Measurements from ENCODE around the gene PIP4K2C.
"Not testable (repeated sequence)": the region's sequence is repeated elsewhere in the genome, so short reads cannot be mapped to it uniquely, and the experiment has no call there.

The PIP4K2C gene

DNA sequence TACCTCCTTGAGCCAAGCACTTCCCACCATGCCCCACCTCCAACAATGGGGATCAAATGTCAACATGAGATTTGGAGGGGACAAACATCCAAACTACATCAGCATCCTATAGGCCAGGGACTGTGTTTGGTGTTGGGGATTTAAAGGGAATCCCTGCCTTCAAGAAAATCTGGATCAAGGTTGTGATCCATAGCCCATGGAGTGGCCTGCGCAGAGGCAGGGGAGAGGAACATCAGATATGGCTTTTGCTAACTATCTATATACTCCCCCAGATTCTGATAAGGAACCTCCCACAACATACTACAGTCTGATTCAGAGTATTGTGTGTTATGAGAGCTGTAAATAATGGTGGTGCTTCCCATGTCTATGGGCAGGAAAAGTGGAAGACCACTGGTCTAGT, 36.1 kb upstream of the PIP4K2C start:
- no peak for DNase-seq (ENCODE audit: low read depth in 1 of 2, low spot score in 1 of 2)
- peaks cover 14% of the 10 kb centered on the region for H3K27me3 ChIP-seq (ENCODE audit: insufficient read depth, poor library complexity, severe bottlenecking)
- TF ChIP-seq POLR2AphosphoS5 (IDR thresholded peaks at IDR 0.05; ENCODE audit: low read depth) = no peak
- no peak for TF ChIP-seq GABPA (IDR thresholded peaks at IDR 0.05; ENCODE audit: low read depth)
- no peak overlapping the region for H3K27ac ChIP-seq (replicated peaks)
- H3K4me3 ChIP-seq (replicated peaks; ENCODE audit: insufficient read depth, low read length) = no peak overlapping the region

DNA sequence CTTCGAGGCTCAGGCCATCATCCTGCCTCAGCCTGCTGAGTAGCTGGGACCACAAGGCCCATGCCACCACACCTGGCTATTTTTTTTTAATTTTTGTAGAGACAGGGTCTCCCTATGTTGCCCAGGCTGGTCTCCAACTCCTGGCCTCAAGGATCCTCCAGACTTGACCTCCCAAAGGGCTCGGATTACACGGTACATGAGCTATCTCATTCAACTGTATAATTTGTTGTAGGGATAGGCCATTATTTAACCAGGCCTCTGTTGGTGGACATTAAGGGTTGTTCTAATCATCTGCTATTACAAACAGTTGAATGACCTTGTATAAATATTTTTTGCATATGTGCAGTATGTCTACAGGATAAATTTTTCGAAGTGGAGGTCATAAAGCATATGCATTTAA, 32.1 kb upstream of the PIP4K2C start:
- peaks cover 17% of the 10 kb centered on the region for H3K27me3 ChIP-seq (ENCODE audit: insufficient read depth, poor library complexity, severe bottlenecking)
- no peak overlapping the region for H3K4me3 ChIP-seq (replicated peaks; ENCODE audit: insufficient read depth, low read length)
- DNase-seq (ENCODE audit: low read depth in 1 of 2, low spot score in 1 of 2) = no peak
- TF ChIP-seq, protein P1, sequence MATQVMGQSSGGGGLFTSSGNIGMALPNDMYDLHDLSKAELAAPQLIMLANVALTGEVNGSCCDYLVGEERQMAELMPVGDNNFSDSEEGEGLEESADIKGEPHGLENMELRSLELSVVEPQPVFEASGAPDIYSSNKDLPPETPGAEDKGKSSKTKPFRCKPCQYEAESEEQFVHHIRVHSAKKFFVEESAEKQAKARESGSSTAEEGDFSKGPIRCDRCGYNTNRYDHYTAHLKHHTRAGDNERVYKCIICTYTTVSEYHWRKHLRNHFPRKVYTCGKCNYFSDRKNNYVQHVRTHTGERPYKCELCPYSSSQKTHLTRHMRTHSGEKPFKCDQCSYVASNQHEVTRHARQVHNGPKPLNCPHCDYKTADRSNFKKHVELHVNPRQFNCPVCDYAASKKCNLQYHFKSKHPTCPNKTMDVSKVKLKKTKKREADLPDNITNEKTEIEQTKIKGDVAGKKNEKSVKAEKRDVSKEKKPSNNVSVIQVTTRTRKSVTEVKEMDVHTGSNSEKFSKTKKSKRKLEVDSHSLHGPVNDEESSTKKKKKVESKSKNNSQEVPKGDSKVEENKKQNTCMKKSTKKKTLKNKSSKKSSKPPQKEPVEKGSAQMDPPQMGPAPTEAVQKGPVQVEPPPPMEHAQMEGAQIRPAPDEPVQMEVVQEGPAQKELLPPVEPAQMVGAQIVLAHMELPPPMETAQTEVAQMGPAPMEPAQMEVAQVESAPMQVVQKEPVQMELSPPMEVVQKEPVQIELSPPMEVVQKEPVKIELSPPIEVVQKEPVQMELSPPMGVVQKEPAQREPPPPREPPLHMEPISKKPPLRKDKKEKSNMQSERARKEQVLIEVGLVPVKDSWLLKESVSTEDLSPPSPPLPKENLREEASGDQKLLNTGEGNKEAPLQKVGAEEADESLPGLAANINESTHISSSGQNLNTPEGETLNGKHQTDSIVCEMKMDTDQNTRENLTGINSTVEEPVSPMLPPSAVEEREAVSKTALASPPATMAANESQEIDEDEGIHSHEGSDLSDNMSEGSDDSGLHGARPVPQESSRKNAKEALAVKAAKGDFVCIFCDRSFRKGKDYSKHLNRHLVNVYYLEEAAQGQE (IDR thresholded peaks at IDR 0.05; ENCODE audit: insufficient replicate concordance, low read depth) = no peak
- TF ChIP-seq POLR2AphosphoS5 (IDR thresholded peaks at IDR 0.05; ENCODE audit: low read depth) = no peak
- TF ChIP-seq, protein P2, sequence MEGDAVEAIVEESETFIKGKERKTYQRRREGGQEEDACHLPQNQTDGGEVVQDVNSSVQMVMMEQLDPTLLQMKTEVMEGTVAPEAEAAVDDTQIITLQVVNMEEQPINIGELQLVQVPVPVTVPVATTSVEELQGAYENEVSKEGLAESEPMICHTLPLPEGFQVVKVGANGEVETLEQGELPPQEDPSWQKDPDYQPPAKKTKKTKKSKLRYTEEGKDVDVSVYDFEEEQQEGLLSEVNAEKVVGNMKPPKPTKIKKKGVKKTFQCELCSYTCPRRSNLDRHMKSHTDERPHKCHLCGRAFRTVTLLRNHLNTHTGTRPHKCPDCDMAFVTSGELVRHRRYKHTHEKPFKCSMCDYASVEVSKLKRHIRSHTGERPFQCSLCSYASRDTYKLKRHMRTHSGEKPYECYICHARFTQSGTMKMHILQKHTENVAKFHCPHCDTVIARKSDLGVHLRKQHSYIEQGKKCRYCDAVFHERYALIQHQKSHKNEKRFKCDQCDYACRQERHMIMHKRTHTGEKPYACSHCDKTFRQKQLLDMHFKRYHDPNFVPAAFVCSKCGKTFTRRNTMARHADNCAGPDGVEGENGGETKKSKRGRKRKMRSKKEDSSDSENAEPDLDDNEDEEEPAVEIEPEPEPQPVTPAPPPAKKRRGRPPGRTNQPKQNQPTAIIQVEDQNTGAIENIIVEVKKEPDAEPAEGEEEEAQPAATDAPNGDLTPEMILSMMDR (IDR thresholded peaks at IDR 0.05; ENCODE audit: insufficient read depth, low read length) = no peak
- TF ChIP-seq SPI1 (IDR thresholded peaks at IDR 0.05; ENCODE audit: borderline replicate concordance, low read depth) = no peak
- TF ChIP-seq GABPA (IDR thresholded peaks at IDR 0.05; ENCODE audit: low read depth) = no peak
- no peak overlapping the region for H3K27ac ChIP-seq (replicated peaks)

DNA sequence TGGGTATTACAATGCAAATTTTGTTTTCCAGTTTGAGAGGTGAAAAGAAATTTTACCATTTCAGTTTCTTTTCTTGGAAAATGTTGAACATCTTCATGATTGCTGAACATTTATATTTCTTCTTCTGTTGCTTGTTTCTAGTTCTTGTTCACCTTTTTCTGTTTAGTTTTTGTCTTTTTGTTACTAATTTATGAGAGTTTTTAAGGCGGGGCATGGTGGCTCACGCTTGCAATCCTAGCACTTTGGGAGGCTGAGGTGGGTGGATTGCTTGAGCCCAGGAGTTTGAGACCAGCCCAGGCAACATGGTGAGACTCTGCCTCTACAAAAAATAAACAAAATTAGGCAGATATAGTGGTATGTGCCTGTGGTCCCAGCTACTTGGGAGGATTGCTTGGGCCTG, 30.5 kb upstream of the PIP4K2C start:
- Histone ChIP-seq H3K27ac (replicated peaks) (no peak overlapping the region), H3K27me3 (ENCODE audit: insufficient read depth, poor library complexity, severe bottlenecking) (peaks cover 19% of the 10 kb centered on the region), H3K4me3 (replicated peaks; ENCODE audit: insufficient read depth, low read length) (no peak overlapping the region)
- no peak for DNase-seq (ENCODE audit: low read depth in 1 of 2, low spot score in 1 of 2)
- TF ChIP-seq, protein P1 (IDR thresholded peaks at IDR 0.05; ENCODE audit: insufficient replicate concordance, low read depth) = no peak
- TF ChIP-seq POLR2AphosphoS5 (IDR thresholded peaks at IDR 0.05; ENCODE audit: low read depth) (no peak), GABPA (IDR thresholded peaks at IDR 0.05; ENCODE audit: low read depth) (no peak), SPI1 (IDR thresholded peaks at IDR 0.05; ENCODE audit: borderline replicate concordance, low read depth) (no peak)
- TF ChIP-seq, protein P2 (IDR thresholded peaks at IDR 0.05; ENCODE audit: insufficient read depth, low read length) = no peak

DNA sequence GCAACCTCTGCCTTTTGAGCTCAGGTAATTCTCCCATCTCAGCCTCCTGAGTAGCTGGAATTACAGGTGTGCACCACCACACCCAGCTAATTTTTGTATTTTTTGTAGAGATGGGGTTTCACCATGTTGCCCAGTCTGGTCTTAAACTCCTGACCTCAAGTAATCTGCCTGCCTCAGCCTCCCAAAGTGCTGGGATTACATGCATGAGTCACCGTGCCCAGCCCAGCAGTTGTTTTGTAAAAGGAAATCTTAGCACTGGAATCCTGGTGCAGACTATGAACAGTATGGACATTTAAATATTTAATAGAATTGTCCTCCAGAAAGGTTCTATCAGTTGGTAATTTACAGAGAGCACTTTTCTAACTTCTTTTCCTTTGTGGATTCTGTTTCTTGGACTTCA, 29.9 kb upstream of the PIP4K2C start:
- peaks cover 19% of the 10 kb centered on the region for H3K27me3 ChIP-seq (ENCODE audit: insufficient read depth, poor library complexity, severe bottlenecking)
- not testable (repeated sequence) for DNase-seq (ENCODE audit: low read depth in 1 of 2, low spot score in 1 of 2); H3K4me3 ChIP-seq (replicated peaks; ENCODE audit: insufficient read depth, low read length); H3K27ac ChIP-seq (replicated peaks)

DNA sequence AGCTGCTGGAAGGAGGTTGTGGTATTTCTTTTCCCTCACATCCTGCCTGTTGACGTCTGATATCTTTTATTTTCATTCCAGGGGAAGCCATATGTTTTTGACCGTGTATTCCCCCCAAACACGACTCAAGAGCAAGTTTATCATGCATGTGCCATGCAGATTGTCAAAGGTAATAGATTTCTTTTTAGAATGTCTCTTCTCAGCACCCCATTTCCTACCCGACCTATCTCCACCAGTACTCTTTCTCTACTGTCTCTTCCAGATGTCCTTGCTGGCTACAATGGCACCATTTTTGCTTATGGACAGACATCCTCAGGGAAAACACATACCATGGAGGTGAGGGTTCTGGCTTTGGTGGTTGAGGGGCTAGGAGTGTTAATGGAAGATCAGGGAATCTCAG, 27.6 kb upstream of the PIP4K2C start:
- H3K27me3 ChIP-seq (ENCODE audit: insufficient read depth, poor library complexity, severe bottlenecking) = peaks cover 19% of the 10 kb centered on the region
- TF ChIP-seq SPI1 (IDR thresholded peaks at IDR 0.05; ENCODE audit: borderline replicate concordance, low read depth) = no peak
- TF ChIP-seq GABPA (IDR thresholded peaks at IDR 0.05; ENCODE audit: low read depth) = no peak
- TF ChIP-seq POLR2AphosphoS5 (IDR thresholded peaks at IDR 0.05; ENCODE audit: low read depth) = no peak
- TF ChIP-seq, protein P2 (IDR thresholded peaks at IDR 0.05; ENCODE audit: insufficient read depth, low read length) = no peak
- TF ChIP-seq, protein P1 (IDR thresholded peaks at IDR 0.05; ENCODE audit: insufficient replicate concordance, low read depth) = no peak
- H3K27ac ChIP-seq (replicated peaks) = no peak overlapping the region
- no peak overlapping the region for H3K4me3 ChIP-seq (replicated peaks; ENCODE audit: insufficient read depth, low read length)
- no peak for DNase-seq (ENCODE audit: low read depth in 1 of 2, low spot score in 1 of 2)
